ENCODE data around the gene ZNF846. TPM values are rescaled to one million over a fixed set of nuclear protein-coding genes. Genes with fewer than 3 reads are reported as not detected.
"Not testable (repeated sequence)": the region's sequence is repeated elsewhere in the genome, so short reads cannot be mapped to it uniquely, and the experiment has no call there.

Gene ZNF846
- total and polyA plus RNA-seq, 2 experiments from 2014 or later = 23.3 to 26.0 TPM

GRCh38 chr19:9785367-9786331 is 17.1 kb upstream of the ZNF846 start:
- WGBS (ENCODE audit: low lambda C conversion rate, missing lambda C conversion rate) = 1% methylated on average over 32 of the region's 74 CpGs
- Histone ChIP-seq H3K79me2 (peaks cover 33% of the 10 kb centered on the region), H3K27me3 (no peaks in the 10 kb centered on the region), H3K4me3 (peak overlapping the region; percentile 30), H3K27ac (peak overlapping the region; percentile 98), H3K4me2 (peak overlapping the region; percentile 77), H2AFZ (peak overlapping the region; percentile 57), H3K4me1 (ENCODE audit: insufficient read depth) (peaks cover 33% of the 10 kb centered on the region), H4K20me1 (ENCODE audit: insufficient read depth, poor library complexity, severe bottlenecking) (no peaks in the 10 kb centered on the region), H3K9me2 (replicated peaks; ENCODE audit: insufficient read depth) (no peaks in the 10 kb centered on the region), H3K9me3 (ENCODE audit: low read depth) (no peaks in the 10 kb centered on the region), H3K36me3 (replicated peaks; ENCODE audit: insufficient read depth, low read depth) (no peaks in the 10 kb centered on the region)
- DNase-seq (ENCODE audit: low spot score) = peak; percentile 100
- TF ChIP-seq CTCF (IDR thresholded peaks at IDR 0.05; ENCODE audit: poor library complexity) (no peak), EZH2phosphoT487 (IDR thresholded peaks at IDR 0.05; ENCODE audit: low read depth, severe bottlenecking, unreplicated experiment) (no peak), EZH2 (IDR thresholded peaks at IDR 0.05; ENCODE audit: borderline replicate concordance) (no peak)

DNA sequence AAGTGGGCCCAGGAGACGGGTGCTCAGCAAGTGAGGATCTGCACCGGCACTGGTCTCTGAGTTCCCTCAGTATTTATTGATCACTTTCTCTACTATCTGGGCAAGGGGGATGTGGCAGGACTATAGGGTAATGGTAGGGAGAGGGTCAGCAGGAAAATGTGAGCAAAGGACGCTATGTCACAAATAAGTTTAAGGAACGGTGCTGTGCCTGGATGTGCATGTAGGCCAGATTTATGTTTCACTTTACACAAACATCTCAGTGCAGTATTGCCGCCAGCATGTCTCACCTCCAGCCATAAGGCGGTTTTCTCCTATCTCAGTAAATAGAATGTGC is 15.6 kb upstream of the ZNF846 start:
- DNase-seq (ENCODE audit: low spot score) = peak; percentile 20
- H3K4me2 ChIP-seq = peak overlapping the region; percentile 77

DNA sequence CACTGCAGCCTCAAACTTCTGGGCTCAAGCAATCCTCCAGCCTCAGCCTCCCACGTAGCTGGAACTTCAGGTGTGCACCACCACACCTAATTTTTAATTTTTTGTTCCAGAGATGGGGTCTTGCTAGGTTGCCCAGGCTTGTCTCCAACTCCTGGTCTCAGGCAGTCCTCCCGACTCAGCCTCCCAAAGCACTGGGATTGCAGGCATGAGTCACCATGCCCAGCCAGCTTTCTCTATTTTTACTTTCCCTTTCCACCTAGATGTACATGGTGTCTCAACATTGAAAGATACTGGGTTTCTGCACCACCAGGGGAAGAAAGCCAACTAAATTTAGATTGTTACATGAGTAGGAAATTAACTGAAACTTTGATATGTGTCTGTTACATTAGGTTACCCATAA is 13.8 kb upstream of the ZNF846 start:
- Histone ChIP-seq H3K27ac (peak overlapping the region; percentile 98), H3K27me3 (no peaks in the 10 kb centered on the region), H2AFZ (no peak overlapping the region), H3K4me2 (no peak overlapping the region), H3K4me1 (ENCODE audit: insufficient read depth) (peaks cover 25% of the 10 kb centered on the region), H4K20me1 (ENCODE audit: insufficient read depth, poor library complexity, severe bottlenecking) (no peaks in the 10 kb centered on the region), H3K36me3 (replicated peaks; ENCODE audit: insufficient read depth, low read depth) (no peaks in the 10 kb centered on the region), H3K9me3 (ENCODE audit: low read depth) (no peaks in the 10 kb centered on the region), H3K79me2 (peaks cover 60% of the 10 kb centered on the region), H3K9me2 (replicated peaks; ENCODE audit: insufficient read depth) (no peaks in the 10 kb centered on the region), H3K4me3 (no peak overlapping the region)
- TF ChIP-seq EZH2 (IDR thresholded peaks at IDR 0.05; ENCODE audit: borderline replicate concordance) (no peak), EZH2phosphoT487 (IDR thresholded peaks at IDR 0.05; ENCODE audit: low read depth, severe bottlenecking, unreplicated experiment) (no peak), CTCF (IDR thresholded peaks at IDR 0.05; ENCODE audit: poor library complexity) (no peak)
- 96% methylated on average over 2 of the region's 2 CpGs for WGBS (ENCODE audit: low lambda C conversion rate, missing lambda C conversion rate)
- DNase-seq (ENCODE audit: low spot score) = no peak

More for the DNA sequence above, 15.6 kb upstream of the ZNF846 start:
- H2AFZ ChIP-seq = peak overlapping the region; percentile 15
- H3K9me3 ChIP-seq (ENCODE audit: low read depth); H3K27me3 ChIP-seq; H3K36me3 ChIP-seq (replicated peaks; ENCODE audit: insufficient read depth, low read depth); H3K9me2 ChIP-seq (replicated peaks; ENCODE audit: insufficient read depth); H4K20me1 ChIP-seq (ENCODE audit: insufficient read depth, poor library complexity, severe bottlenecking): not testable (repeated sequence)
- 41% methylated on average over 6 of the region's 6 CpGs for WGBS (ENCODE audit: low lambda C conversion rate, missing lambda C conversion rate)
- peaks cover 47% of the 10 kb centered on the region for H3K79me2 ChIP-seq
- peaks cover 32% of the 10 kb centered on the region for H3K4me1 ChIP-seq (ENCODE audit: insufficient read depth)
- H3K27ac ChIP-seq = peak overlapping the region; percentile 98
- peak overlapping the region; percentile 23 for H3K4me3 ChIP-seq
